HepG2 (cell line): ENCODE measurements around the gene RXYLT1. TPM values are rescaled to one million over a fixed set of nuclear protein-coding genes. Genes with fewer than 3 reads are reported as not detected.

Experiments used
- ATAC-seq: fragments of 200-7000 bp; cut with Tn5 transposase; 3 replicates; pipeline ENCODE4 v1.9.1; 2020; ENCODE audit warnings: mild to moderate bottlenecking, moderate library complexity
- BruUV-seq: library from RNA; stranded (reverse); fragments of 400-500 nt; replicated peaks from 2 replicates; lab custom pipeline; 2021; lab: Mats Ljungman, UMichigan
- CTCF ChIA-PET: fragments of 300-600 bp; formaldehyde crosslinking; extraction: SDS; loops from one replicate; lab custom pipeline; 2021; ENCODE audit warnings: low total read pairs, inconsistent platforms, low intra/inter-chr PET ratio; lab: Yijun Ruan, JAX
- POLR2A ChIA-PET: fragments of 350-600 bp; sonication (Branson Sonifier 250); formaldehyde crosslinking; loops from one replicate; lab custom pipeline; 2020; ENCODE audit warnings: antibody characterized with exemption, inconsistent platforms; lab: Yijun Ruan, JAX
- DNase-seq: peaks from one replicate; pipeline ENCODE4 v3.0.0-alpha.2; 2015; ENCODE audit warnings: low spot score
- FAIRE-seq: peaks from 3 replicates; lab custom pipeline; 2011; peaks lifted over from hg19 to GRCh38; lab: Jason Lieb, UNC
- H2AFZ ChIP-seq: one replicate; pipeline ENCODE4 v1.6.1; 2011; ENCODE audit warnings: low read length, inconsistent platforms
- H3K27ac ChIP-seq: fragments of 300-600 bp; 3 replicates; pipeline ENCODE4 v1.8.0; 2011; ENCODE audit warnings: mixed run types, mild to moderate bottlenecking, mixed read lengths, low read length, inconsistent platforms; ENCODE audit not compliant: insufficient read depth; ENCODE audit errors: extremely low read length
- H3K27me3 ChIP-seq, 2 experiments: fragments of 200-600 bp in 1 of 2; 2 replicates in 1 of 2; 3 replicates in 1 of 2; pipeline versions ENCODE4 v1.6.0 to v1.8.0; 2011; ENCODE audit warnings: low read length in 2 of 2, mild to moderate bottlenecking in 2 of 2, moderate library complexity in 2 of 2, inconsistent platforms in 1 of 2; ENCODE audit not compliant: insufficient read depth in 2 of 2, control insufficient read depth in 1 of 2
- H3K36me3 ChIP-seq, 2 experiments: fragments of 200-600 bp in 1 of 2; replicated peaks in 1 of 2; 2 replicates in 1 of 2; 3 replicates in 1 of 2; pipeline versions ENCODE4 v1.5.1 to v1.8.0; 2011; ENCODE audit warnings: low read length in 2 of 2, inconsistent platforms in 1 of 2; ENCODE audit not compliant: insufficient read depth in 2 of 2, control insufficient read depth in 1 of 2
- H3K4me1 ChIP-seq: 2 replicates; pipeline ENCODE4 v1.5.1; 2012; ENCODE audit warnings: low read length, inconsistent platforms; ENCODE audit not compliant: insufficient read depth
- H3K4me2 ChIP-seq: 2 replicates; pipeline ENCODE4 v1.6.0; 2011; ENCODE audit warnings: low read depth, low read length, inconsistent platforms
- H3K4me3 ChIP-seq, 3 experiments: fragments of 200-600 bp in 1 of 3; sonication (generic), shearing (Covaris generic) in 1 of 3; replicated peaks in 1 of 3; 2 replicates each; pipeline ENCODE4 v1.5.1; 2011 to 2016; ENCODE audit warnings: low read length in 3 of 3, inconsistent platforms in 2 of 3, low read depth in 2 of 3, mild to moderate bottlenecking in 2 of 3, control low read depth in 1 of 3, mixed read lengths in 1 of 3; ENCODE audit not compliant: insufficient read depth in 1 of 3
- H3K79me2 ChIP-seq: one replicate; pipeline ENCODE4 v1.6.1; 2011; ENCODE audit warnings: low read length, inconsistent platforms; ENCODE audit not compliant: insufficient read depth
- H3K9ac ChIP-seq: 2 replicates; pipeline ENCODE4 v1.6.0; 2011; ENCODE audit warnings: mild to moderate bottlenecking, low read depth, low read length, inconsistent platforms; ENCODE audit not compliant: insufficient read depth
- H3K9me3 ChIP-seq: 2 replicates; pipeline ENCODE4 v1.5.1; 2012; ENCODE audit warnings: mild to moderate bottlenecking, low read length
- H4K20me1 ChIP-seq: 2 replicates; pipeline ENCODE4 v1.6.0; 2011; ENCODE audit warnings: inconsistent platforms, mild to moderate bottlenecking, low read length, moderate library complexity; ENCODE audit not compliant: insufficient read depth
- DPF2 ChIP-seq: sonication (generic); formaldehyde crosslinking; IDR thresholded peaks from 2 replicates; pipeline ENCODE4 v1.4.0; 2020; ENCODE audit warnings: mild to moderate bottlenecking, low read depth, missing genetic modification reagents, borderline replicate concordance
- FOXP1 ChIP-seq, 2 experiments: fragments of 450-650 bp in 1 of 2; IDR thresholded peaks; 2 replicates each; pipeline ENCODE4 v1.6.1; 2017 to 2018; ENCODE audit warnings: antibody characterized with exemption in 1 of 2
- GZF1 ChIP-seq: sonication (generic); formaldehyde crosslinking; IDR thresholded peaks from 2 replicates; pipeline ENCODE4 v1.5.1; 2020; ENCODE audit warnings: mild to moderate bottlenecking, missing genetic modification reagents
- PHB2 ChIP-seq: fragments of 450-650 bp; IDR thresholded peaks from 2 replicates; pipeline ENCODE4 v1.6.1; 2018; ENCODE audit not compliant: partially characterized antibody
- RBFOX2 ChIP-seq: fragments of 200-400 bp; formaldehyde crosslinking; IDR thresholded peaks from 2 replicates; pipeline ENCODE4 v1.6.1; 2017; ENCODE audit warnings: low read depth, mild to moderate bottlenecking, low read length
- SRF ChIP-seq: IDR thresholded peaks from 2 replicates; pipeline ENCODE4 v1.6.1; 2011; ENCODE audit warnings: mild to moderate bottlenecking, low read depth, low read length, moderate library complexity
- TARDBP ChIP-seq: sonication (generic); formaldehyde crosslinking; IDR thresholded peaks from 2 replicates; pipeline ENCODE4 v1.8.0; 2022; ENCODE audit warnings: mild to moderate bottlenecking, missing genetic modification reagents
- ZNF20 ChIP-seq: sonication (generic); formaldehyde crosslinking; IDR thresholded peaks from 2 replicates; pipeline ENCODE4 v1.4.0; 2020; ENCODE audit warnings: mild to moderate bottlenecking, moderate library complexity, missing genetic modification reagents
- ZNF326 ChIP-seq: sonication (generic); formaldehyde crosslinking; IDR thresholded peaks from 2 replicates; pipeline ENCODE4 v1.4.0; 2020; ENCODE audit warnings: missing genetic modification reagents, borderline replicate concordance
- ZNF44 ChIP-seq: sonication (generic); formaldehyde crosslinking; IDR thresholded peaks from 2 replicates; pipeline ENCODE4 v1.5.1; 2020; ENCODE audit warnings: mild to moderate bottlenecking, missing genetic modification reagents
- ZNF549 ChIP-seq: sonication (generic); formaldehyde crosslinking; IDR thresholded peaks from 2 replicates; pipeline ENCODE4 v1.5.0; 2020; ENCODE audit warnings: missing genetic modification reagents
- WGBS: methylation state at CpG from one replicate; pipeline ENCODE4 v1.1.6; 2017; ENCODE audit warnings: low lambda C conversion rate; 5-methylcytosine and 5-hydroxymethylcytosine counted together
- in situ Hi-C: cut with HindIII; loops from 2 replicates; pipeline ENCODE4 v1.10.0; 2017; ENCODE audit warnings: low pct_unique_long_range_greater_than_20kb; ENCODE audit not compliant: extremely low pct_ligation_motif_present
- intact Hi-C: fragments of 100-400 bp; cut with micrococcal nuclease; formaldehyde crosslinking; loops from one replicate; pipeline ENCODE4 v1.10.0; 2022; ENCODE audit not compliant: unreplicated experiment
- polyA plus RNA-seq, 8 experiments: library from polyadenylated mRNA; depleted of rRNA in 3 of 8; stranded (reverse) in 7 of 8; unstranded in 1 of 8; fragments of >200 nt; fragmentation: Illumina TruSeq in 4 of 8; extraction: Trizol in 4 of 8; gene quantifications; 2 replicates each; pipeline versions ENCODE4 v1.2.1 to v1.2.3, GENCODE V29; 2011 to 2016; ENCODE audit warnings: low read depth in 4 of 8, missing spikeins in 1 of 8, mixed read lengths in 1 of 8; ENCODE audit not compliant: insufficient read depth in 1 of 8
- total RNA-seq, 5 experiments: library from RNA; depleted of rRNA; stranded (reverse); fragments of >200 nt; fragmentation: Illumina TruSeq; extraction: Trizol; gene quantifications; 2 replicates each; pipeline ENCODE4 v1.2.3, GENCODE V29; 2016; ENCODE audit warnings: low read depth in 1 of 5

RXYLT1 gene
- total and polyA plus RNA-seq, 2 of the 13 experiments (the other 11 are each of a cell fraction or from before 2014, with no cell fraction given): 8.3 to 15.5 TPM

- no TSS peak for BruUV-seq
- Histone ChIP-seq H3K4me1 (peaks cover 28% of the 10 kb centered on the region), H3K4me2 (no peak overlapping the region), H3K9me3 (no peaks in the 10 kb centered on the region), H3K27me3 (no peaks in the 10 kb centered on the region; a peak in 1 of 5 replicates), H4K20me1 (no peaks in the 10 kb centered on the region), H3K9ac (no peak overlapping the region), H3K79me2 (peaks cover 13% of the 10 kb centered on the region), H2AFZ (no peak overlapping the region), H3K36me3 (no peaks in the 10 kb centered on the region), H3K27ac (no peak overlapping the region), H3K4me3 (no peak overlapping the region)
- in situ Hi-C loops: no loop called here
- FAIRE-seq (no peak), ATAC-seq (no peak), DNase-seq (no peak)
- intact Hi-C loops: loop anchor here (5.0 to 10.0 kb wide), 3 partner anchors 39 to 166 kb away; no protein-coding TSS in a partner anchor
- CTCF ChIA-PET: no interaction called here
- TF ChIP-seq FOXP1 (IDR thresholded peaks at IDR 0.05) (no peak), FOXP1 (CRISPR knock-in tag; IDR thresholded peaks at IDR 0.05) (no peak), ZNF20 (CRISPR knock-in tag) (no peak), PHB2 (no peak), DPF2 (CRISPR knock-in tag) (no peak), RBFOX2 (no peak), GZF1 (CRISPR knock-in tag) (no peak), ZNF44 (CRISPR knock-in tag) (no peak), ZNF326 (no peak), ZNF549 (no peak), SRF (no peak), TARDBP (no peak)
- POLR2A ChIA-PET: no interaction called here
- 82% methylated on average over 4 of the region's 4 CpGs for WGBS
Measured at GRCh38 chr12:63848450-63848849, 68.7 kb downstream of the RXYLT1 start.
